Thoracic aorta (tissue), 2 donors: ENCODE measurements around the gene SNX8. TPM values are rescaled to one million over a fixed set of nuclear protein-coding genes. Genes with fewer than 3 reads are reported as not detected.

Experiments
- ATAC-seq: fragments of 150-250 bp; one replicate; pipeline ENCODE4 v1.8.0; 2017; ENCODE audit warnings: low read depth; ENCODE audit not compliant: insufficient number of reproducible peaks, low FRiP score
- DNase-seq: peaks from one replicate; pipeline ENCODE4 v3.0.0-alpha.2; 2020; ENCODE audit warnings: low spot score
- H3K27ac ChIP-seq, 2 donors: fragments of 200-600 bp; sonication (generic); 1 replicate in 1 of 2; 2 replicates in 1 of 2; pipeline ENCODE4 v1.5.1; 2016; ENCODE audit warnings: mild to moderate bottlenecking in 2 of 2, moderate library complexity in 2 of 2
- H3K27me3 ChIP-seq: fragments of 200-600 bp; sonication (generic); replicated peaks from 2 replicates; pipeline ENCODE4 v1.6.0; 2016; ENCODE audit warnings: mild to moderate bottlenecking; ENCODE audit not compliant: insufficient read depth
- H3K36me3 ChIP-seq: fragments of 200-600 bp; sonication (generic); one replicate; pipeline ENCODE4 v1.5.1; 2016
- H3K4me1 ChIP-seq, 2 donors: fragments of 200-600 bp; sonication (generic); 1 replicate in 1 of 2; 2 replicates in 1 of 2; pipeline versions ENCODE4 v1.5.1 to v1.6.0; 2016; ENCODE audit warnings: low read depth in 2 of 2, mild to moderate bottlenecking in 1 of 2; ENCODE audit not compliant: control insufficient read depth in 1 of 2
- H3K4me3 ChIP-seq: fragments of 200-600 bp; sonication (generic); 2 replicates; pipeline ENCODE4 v1.5.1; 2016; ENCODE audit warnings: mild to moderate bottlenecking
- H3K9me3 ChIP-seq: fragments of 200-600 bp; sonication (generic); 2 replicates; pipeline ENCODE4 v1.5.1; 2016
- total RNA-seq, 2 donors: library from RNA; depleted of rRNA; stranded (reverse); fragments of >200 nt; gene quantifications; one replicate each; pipeline versions ENCODE4 v1.1.0 to v1.2.3, GENCODE V29; 2016
- TF ChIP-seq, protein P1 (sequence below): fragments of 200-600 bp; sonication (generic); IDR thresholded peaks from one replicate; pipeline ENCODE4 v1.5.1; 2019; ENCODE audit warnings: antibody characterized with exemption

The SNX8 gene
- total RNA-seq, 2 donors from 2014 or later, result 6.5 to 29.6 TPM

DNA sequence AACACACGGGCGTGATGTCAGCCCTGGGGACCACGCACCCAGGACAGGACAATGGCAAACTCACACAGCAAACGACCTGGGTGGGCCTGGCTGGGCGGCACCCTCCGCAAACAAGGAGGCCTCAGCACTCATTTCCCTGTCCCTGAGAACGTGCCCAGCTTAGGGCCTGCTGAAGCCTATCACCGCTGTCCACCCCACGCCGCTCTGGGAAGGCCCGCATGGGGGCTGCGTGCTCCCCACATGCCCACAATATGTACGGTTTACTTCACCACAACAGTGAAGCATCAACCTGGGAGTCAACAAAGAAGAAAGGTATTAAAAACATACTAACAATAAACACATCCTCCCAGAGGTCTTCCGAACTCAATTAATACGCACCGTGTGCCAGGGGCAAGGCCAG, 93.7 kb downstream of the SNX8 start:
- TF ChIP-seq, protein P1, sequence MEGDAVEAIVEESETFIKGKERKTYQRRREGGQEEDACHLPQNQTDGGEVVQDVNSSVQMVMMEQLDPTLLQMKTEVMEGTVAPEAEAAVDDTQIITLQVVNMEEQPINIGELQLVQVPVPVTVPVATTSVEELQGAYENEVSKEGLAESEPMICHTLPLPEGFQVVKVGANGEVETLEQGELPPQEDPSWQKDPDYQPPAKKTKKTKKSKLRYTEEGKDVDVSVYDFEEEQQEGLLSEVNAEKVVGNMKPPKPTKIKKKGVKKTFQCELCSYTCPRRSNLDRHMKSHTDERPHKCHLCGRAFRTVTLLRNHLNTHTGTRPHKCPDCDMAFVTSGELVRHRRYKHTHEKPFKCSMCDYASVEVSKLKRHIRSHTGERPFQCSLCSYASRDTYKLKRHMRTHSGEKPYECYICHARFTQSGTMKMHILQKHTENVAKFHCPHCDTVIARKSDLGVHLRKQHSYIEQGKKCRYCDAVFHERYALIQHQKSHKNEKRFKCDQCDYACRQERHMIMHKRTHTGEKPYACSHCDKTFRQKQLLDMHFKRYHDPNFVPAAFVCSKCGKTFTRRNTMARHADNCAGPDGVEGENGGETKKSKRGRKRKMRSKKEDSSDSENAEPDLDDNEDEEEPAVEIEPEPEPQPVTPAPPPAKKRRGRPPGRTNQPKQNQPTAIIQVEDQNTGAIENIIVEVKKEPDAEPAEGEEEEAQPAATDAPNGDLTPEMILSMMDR, result no peak
- no peak overlapping the region for H3K4me3 ChIP-seq
- no peaks in the 10 kb centered on the region for H3K9me3 ChIP-seq
- H3K4me1 ChIP-seq, result no peaks in the 10 kb centered on the region
- ATAC-seq (no peak), DNase-seq (no peak)
- H3K27ac ChIP-seq, result no peak overlapping the region
- peaks cover 45% of the 10 kb centered on the region for H3K36me3 ChIP-seq
- H3K27me3 ChIP-seq, result no peaks in the 10 kb centered on the region

DNA sequence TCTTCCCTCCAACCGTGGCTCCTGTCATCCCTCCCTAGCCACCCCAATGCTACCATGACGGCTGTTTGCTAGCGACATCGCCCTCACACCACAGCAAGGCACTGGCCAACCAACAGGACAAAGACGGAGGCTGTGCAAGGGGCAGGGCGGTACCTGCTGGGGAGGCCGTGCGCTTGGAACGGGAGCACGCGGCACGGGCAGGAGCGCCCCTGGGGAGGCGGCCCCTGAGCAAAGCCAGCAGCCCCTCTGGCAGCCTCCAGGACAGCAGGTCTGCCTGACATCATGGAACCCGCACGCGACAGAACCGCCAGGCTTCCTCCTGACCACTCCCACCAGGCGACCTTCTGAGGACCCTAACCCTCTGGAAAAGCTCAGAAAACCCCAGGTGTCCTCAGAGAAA, 94.2 kb downstream of the SNX8 start:
- Histone ChIP-seq H3K9me3 (no peaks in the 10 kb centered on the region), H3K27ac (no peak overlapping the region), H3K27me3 (no peaks in the 10 kb centered on the region), H3K36me3 (peaks cover 48% of the 10 kb centered on the region), H3K4me3 (no peak overlapping the region), H3K4me1 (no peaks in the 10 kb centered on the region)
- TF ChIP-seq, protein P1, result no peak
- ATAC-seq, result no peak
- DNase-seq, result no peak

DNA sequence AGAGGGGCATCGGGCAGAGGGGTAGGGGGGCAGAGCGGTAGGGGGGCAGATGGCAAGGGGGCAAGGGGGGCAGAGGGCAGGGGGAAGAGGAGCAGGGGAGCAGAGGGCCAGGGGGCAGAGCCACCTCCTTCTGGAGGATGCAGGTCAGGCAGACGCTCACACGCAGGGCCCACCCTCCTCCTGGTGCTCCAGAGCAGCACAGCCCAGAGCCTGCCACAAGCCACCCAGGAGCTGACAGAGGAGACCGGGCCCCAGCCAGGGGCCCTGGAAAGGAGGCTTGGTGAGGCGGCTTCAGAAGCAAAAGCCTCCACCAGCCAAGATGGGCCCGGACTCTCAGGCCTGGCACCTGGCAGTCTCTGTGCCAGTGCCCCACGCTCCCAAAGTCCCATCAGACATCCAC, 94.6 kb downstream of the SNX8 start:
- DNase-seq, result no peak
- no peak overlapping the region for H3K4me3 ChIP-seq
- TF ChIP-seq, protein P1, result no peak
- no peak for ATAC-seq
- no peaks in the 10 kb centered on the region for H3K27me3 ChIP-seq
- no peaks in the 10 kb centered on the region for H3K9me3 ChIP-seq
- peaks cover 43% of the 10 kb centered on the region for H3K36me3 ChIP-seq
- no peaks in the 10 kb centered on the region for H3K4me1 ChIP-seq
- H3K27ac ChIP-seq, result no peak overlapping the region

DNA sequence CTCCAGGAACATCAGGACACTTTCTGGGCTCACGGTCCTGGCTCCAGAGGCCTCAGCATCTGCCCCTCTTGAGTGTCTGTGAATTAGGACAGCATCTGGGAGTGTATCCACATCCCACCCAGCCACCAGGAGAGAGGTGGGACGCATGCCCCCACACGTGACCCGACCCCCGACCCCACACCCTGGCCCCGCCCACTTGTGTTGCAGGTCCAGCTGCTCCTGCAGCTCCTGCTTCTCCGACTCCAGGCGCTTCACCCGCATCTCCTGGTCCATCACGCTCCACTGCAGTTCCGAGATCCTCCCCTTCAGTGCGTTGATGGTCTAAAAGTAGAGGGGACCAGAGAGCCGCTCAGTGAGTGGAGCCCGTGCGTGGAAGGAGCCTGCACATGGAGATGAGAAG, 95.1 kb downstream of the SNX8 start:
- Histone ChIP-seq H3K27me3 (no peaks in the 10 kb centered on the region), H3K9me3 (no peaks in the 10 kb centered on the region), H3K27ac (no peak overlapping the region), H3K36me3 (peaks cover 44% of the 10 kb centered on the region), H3K4me1 (no peaks in the 10 kb centered on the region), H3K4me3 (no peak overlapping the region)
- TF ChIP-seq, protein P1, result no peak
- DNase-seq (no peak), ATAC-seq (no peak)

DNA sequence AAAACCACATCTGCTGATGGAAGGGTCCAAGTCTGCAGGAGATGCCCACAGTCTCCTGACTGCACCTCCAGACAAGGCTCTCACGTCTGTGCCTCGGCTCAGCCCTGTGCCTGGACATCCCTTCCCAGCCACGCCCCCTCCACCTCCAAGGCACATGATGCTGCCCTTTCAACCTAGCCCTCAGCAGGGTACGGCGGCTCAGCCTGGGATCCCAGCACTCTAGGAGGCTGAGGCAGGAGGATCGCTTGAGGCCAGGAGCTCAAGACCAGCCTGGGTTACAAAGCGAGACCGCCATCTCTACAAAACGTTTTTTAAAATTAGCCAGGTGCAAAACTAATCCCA, 95.8 kb downstream of the SNX8 start:
- Histone ChIP-seq H3K4me3 (no peak overlapping the region), H3K27ac (no peak overlapping the region), H3K9me3 (no peaks in the 10 kb centered on the region), H3K36me3 (peaks cover 51% of the 10 kb centered on the region), H3K27me3 (no peaks in the 10 kb centered on the region), H3K4me1 (no peaks in the 10 kb centered on the region)
- ATAC-seq (no peak), DNase-seq (no peak)
- TF ChIP-seq, protein P1, result no peak
